KMS-11 (cell line): ENCODE data around the gene DENND1A.

Experiments used
- H2AFZ ChIP-seq: fragments of 200-600 bp; sonication (generic); 2 replicates; pipeline ENCODE4 v1.6.1; 2016; ENCODE audit warnings: antibody characterized with exemption, mixed run types, low read depth
- H3K27ac ChIP-seq: fragments of 200-600 bp; sonication (generic); 2 replicates; pipeline ENCODE4 v1.6.1; 2016; ENCODE audit warnings: mild to moderate bottlenecking, mixed run types
- H3K27me3 ChIP-seq: fragments of 200-600 bp; sonication (generic); 2 replicates; pipeline ENCODE4 v1.6.1; 2017; ENCODE audit warnings: mild to moderate bottlenecking, low read depth, mixed run types, moderate library complexity; ENCODE audit not compliant: insufficient read depth
- H3K36me3 ChIP-seq: fragments of 200-600 bp; sonication (generic); 2 replicates; pipeline ENCODE4 v1.6.1; 2017; ENCODE audit warnings: mild to moderate bottlenecking, mixed run types; ENCODE audit not compliant: insufficient read depth
- H3K4me1 ChIP-seq: fragments of 200-600 bp; sonication (generic); 2 replicates; pipeline ENCODE4 v1.6.1; 2016; ENCODE audit warnings: mild to moderate bottlenecking, low read depth, mixed run types; ENCODE audit not compliant: poor library complexity, severe bottlenecking
- H3K4me2 ChIP-seq: fragments of 200-600 bp; sonication (generic); 2 replicates; pipeline ENCODE4 v1.7.0; 2016; ENCODE audit warnings: mild to moderate bottlenecking, mixed run types
- H3K4me3 ChIP-seq: fragments of 200-600 bp; sonication (generic); IDR thresholded peaks from 2 replicates; pipeline ENCODE4 v1.6.1; 2017; ENCODE audit warnings: low read depth, low read length, mixed read lengths; ENCODE audit not compliant: insufficient read depth
- H3K79me2 ChIP-seq: fragments of 200-600 bp; sonication (generic); 2 replicates; pipeline ENCODE4 v1.6.1; 2016; ENCODE audit warnings: low read depth, mixed run types; ENCODE audit not compliant: insufficient read depth
- H3K9ac ChIP-seq: fragments of 200-600 bp; sonication (generic); 2 replicates; pipeline ENCODE4 v1.6.1; 2016; ENCODE audit warnings: mild to moderate bottlenecking, mixed run types
- H4K20me1 ChIP-seq: fragments of 200-600 bp; sonication (generic); 2 replicates; pipeline ENCODE4 v1.6.1; 2016; ENCODE audit warnings: mild to moderate bottlenecking, mixed run types; ENCODE audit not compliant: insufficient read depth
- TF ChIP-seq, protein P1 (sequence below): fragments of 200-600 bp; sonication (generic); conservative IDR thresholded peaks from 2 replicates; pipeline ENCODE4 v1.6.1; 2017; ENCODE audit warnings: low read depth, mild to moderate bottlenecking, antibody characterized with exemption, low read length, moderate library complexity, mixed read lengths

Gene DENND1A

DNA sequence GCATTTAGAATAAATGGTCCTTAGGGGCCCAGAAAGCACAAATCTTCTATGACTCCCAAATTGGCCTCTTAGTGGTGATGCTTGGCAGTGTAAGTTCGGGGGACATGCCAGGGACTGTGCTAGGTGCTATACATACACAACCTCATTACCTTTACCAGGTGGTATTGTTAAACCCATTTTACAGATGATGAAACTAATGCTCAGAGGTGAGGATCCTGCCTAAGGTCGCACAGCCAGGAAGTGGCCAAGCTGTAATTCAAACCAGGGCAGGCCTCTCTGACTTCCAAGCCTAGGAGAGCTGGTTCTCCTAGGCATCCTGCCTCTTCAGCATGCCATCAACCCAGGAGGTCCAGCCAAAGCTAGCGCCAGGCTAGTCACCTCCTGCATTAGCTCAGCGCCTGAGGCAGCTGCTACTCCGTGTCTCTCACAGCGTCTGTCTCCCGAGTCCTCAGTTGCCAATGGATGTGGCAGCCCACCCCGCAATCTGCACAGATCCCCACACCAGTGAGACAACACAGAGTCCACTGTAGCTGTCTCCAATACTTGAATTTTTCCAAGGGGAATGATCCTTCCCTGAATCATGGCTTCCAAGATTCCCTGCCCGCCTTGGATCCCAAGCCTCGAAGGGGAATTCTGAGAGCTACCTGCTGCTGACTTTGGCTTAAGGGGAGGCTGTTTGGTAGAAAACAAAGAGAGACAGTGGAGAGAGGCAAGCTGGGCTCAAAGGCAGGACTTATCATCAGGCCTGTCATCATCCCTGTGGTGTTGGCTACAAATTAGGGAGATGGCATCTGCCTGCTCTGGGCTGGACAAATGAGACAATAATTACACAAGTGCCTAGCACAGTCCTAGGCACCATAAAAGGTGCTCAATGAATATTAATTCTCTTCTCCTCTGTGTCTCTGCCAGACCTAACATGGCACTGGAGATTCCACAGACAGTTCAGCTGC is 521.3 kb downstream of the DENND1A start:
- H3K9ac ChIP-seq: no peak overlapping the region
- no peaks in the 10 kb centered on the region for H4K20me1 ChIP-seq
- no peak overlapping the region for H2AFZ ChIP-seq
- H3K4me3 ChIP-seq: no peak overlapping the region
- no peaks in the 10 kb centered on the region for H3K27me3 ChIP-seq
- no peaks in the 10 kb centered on the region for H3K36me3 ChIP-seq
- TF ChIP-seq, protein P1, sequence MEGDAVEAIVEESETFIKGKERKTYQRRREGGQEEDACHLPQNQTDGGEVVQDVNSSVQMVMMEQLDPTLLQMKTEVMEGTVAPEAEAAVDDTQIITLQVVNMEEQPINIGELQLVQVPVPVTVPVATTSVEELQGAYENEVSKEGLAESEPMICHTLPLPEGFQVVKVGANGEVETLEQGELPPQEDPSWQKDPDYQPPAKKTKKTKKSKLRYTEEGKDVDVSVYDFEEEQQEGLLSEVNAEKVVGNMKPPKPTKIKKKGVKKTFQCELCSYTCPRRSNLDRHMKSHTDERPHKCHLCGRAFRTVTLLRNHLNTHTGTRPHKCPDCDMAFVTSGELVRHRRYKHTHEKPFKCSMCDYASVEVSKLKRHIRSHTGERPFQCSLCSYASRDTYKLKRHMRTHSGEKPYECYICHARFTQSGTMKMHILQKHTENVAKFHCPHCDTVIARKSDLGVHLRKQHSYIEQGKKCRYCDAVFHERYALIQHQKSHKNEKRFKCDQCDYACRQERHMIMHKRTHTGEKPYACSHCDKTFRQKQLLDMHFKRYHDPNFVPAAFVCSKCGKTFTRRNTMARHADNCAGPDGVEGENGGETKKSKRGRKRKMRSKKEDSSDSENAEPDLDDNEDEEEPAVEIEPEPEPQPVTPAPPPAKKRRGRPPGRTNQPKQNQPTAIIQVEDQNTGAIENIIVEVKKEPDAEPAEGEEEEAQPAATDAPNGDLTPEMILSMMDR: no peak
- no peak overlapping the region for H3K4me2 ChIP-seq
- H3K27ac ChIP-seq: no peak overlapping the region
- no peaks in the 10 kb centered on the region for H3K79me2 ChIP-seq
- no peaks in the 10 kb centered on the region for H3K4me1 ChIP-seq

GRCh38 chr9:123407217-123407851 is 522.6 kb downstream of the DENND1A start:
- Histone ChIP-seq H3K4me2 (no peak overlapping the region), H3K4me3 (no peak overlapping the region), H4K20me1 (no peaks in the 10 kb centered on the region), H2AFZ (no peak overlapping the region), H3K27ac (no peak overlapping the region), H3K79me2 (no peaks in the 10 kb centered on the region), H3K4me1 (no peaks in the 10 kb centered on the region), H3K36me3 (no peaks in the 10 kb centered on the region), H3K27me3 (no peaks in the 10 kb centered on the region), H3K9ac (no peak overlapping the region)
- TF ChIP-seq, protein P1: no peak

DNA sequence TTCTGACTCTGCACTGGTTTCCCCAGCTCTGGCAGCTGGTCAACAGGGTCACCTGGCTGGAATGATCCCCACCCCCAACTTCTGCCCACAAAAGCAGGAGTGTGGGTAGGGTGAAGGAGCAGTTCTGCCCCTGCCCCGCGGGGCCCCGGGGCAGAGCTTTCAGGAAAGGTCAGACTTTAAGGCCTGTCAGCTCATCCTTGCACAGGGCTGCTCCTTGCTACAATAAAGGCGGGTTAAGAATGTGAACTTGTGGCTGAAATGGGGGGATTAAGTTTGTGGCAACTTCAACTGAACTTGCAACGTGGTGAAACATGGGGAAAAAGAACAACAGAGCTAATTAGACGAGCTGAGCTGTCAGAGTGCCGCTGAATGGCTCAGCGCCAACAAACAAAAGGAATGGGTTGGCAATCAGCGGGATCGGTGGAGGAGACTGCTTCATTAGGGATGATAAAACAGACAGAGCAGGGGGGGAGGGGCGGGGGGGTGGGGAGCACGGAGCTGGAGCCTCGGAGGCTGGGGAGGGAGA is 523.2 kb downstream of the DENND1A start:
- TF ChIP-seq, protein P1: no peak
- no peak overlapping the region for H3K9ac ChIP-seq
- H3K4me1 ChIP-seq: no peaks in the 10 kb centered on the region
- H3K4me3 ChIP-seq: no peak overlapping the region
- no peaks in the 10 kb centered on the region for H3K27me3 ChIP-seq
- H3K36me3 ChIP-seq: no peaks in the 10 kb centered on the region
- H3K27ac ChIP-seq: no peak overlapping the region
- no peaks in the 10 kb centered on the region for H4K20me1 ChIP-seq
- H3K4me2 ChIP-seq: no peak overlapping the region
- H3K79me2 ChIP-seq: no peaks in the 10 kb centered on the region
- no peak overlapping the region for H2AFZ ChIP-seq

- no peak overlapping the region for H3K9ac ChIP-seq
- H3K4me3 ChIP-seq: no peak overlapping the region
- TF ChIP-seq, protein P1: no peak
- H3K4me1 ChIP-seq: no peaks in the 10 kb centered on the region
- H2AFZ ChIP-seq: no peak overlapping the region
- H4K20me1 ChIP-seq: no peaks in the 10 kb centered on the region
- no peaks in the 10 kb centered on the region for H3K27me3 ChIP-seq
- no peak overlapping the region for H3K4me2 ChIP-seq
- H3K36me3 ChIP-seq: no peaks in the 10 kb centered on the region
- H3K79me2 ChIP-seq: no peaks in the 10 kb centered on the region
- H3K27ac ChIP-seq: no peak overlapping the region
These were observed 523.9 kb downstream of the DENND1A start for GRCh38 chr9:123406016-123406415.
